HepG2 (cell line): ENCODE results near the gene GPR33. TPM values are rescaled to one million over a fixed set of nuclear protein-coding genes. Genes with fewer than 3 reads are reported as not detected.

Experiments used
- CREB1 ChIP-seq, 2 experiments: fragments of 450-650 bp in 1 of 2; IDR thresholded peaks; 2 replicates each; pipeline ENCODE4 v1.6.1; 2016 to 2017; ENCODE audit warnings: control low read depth in 1 of 2, mild to moderate bottlenecking in 1 of 2, missing compliant biosample characterization in 1 of 2, missing genetic modification characterization in 1 of 2
- ELF4 ChIP-seq: sonication (generic); formaldehyde crosslinking; IDR thresholded peaks from 2 replicates; pipeline ENCODE4 v1.5.0; 2020; ENCODE audit warnings: missing genetic modification reagents, mild to moderate bottlenecking, moderate library complexity, borderline replicate concordance
- FOXK1 ChIP-seq: sonication (generic); formaldehyde crosslinking; IDR thresholded peaks from 2 replicates; pipeline ENCODE4 v1.4.0; 2020; ENCODE audit warnings: low read depth, missing genetic modification reagents, borderline replicate concordance
- HES4 ChIP-seq: sonication (generic); formaldehyde crosslinking; IDR thresholded peaks from 2 replicates; pipeline ENCODE4 v1.9.0; 2021; ENCODE audit warnings: mild to moderate bottlenecking, missing genetic modification reagents, borderline replicate concordance
- KLF15 ChIP-seq: sonication (generic); formaldehyde crosslinking; IDR thresholded peaks from 2 replicates; pipeline ENCODE4 v1.8.1; 2023; ENCODE audit warnings: borderline replicate concordance, mild to moderate bottlenecking, inconsistent platforms, missing genetic modification reagents, mixed read lengths
- MTA3 ChIP-seq: sonication (generic); formaldehyde crosslinking; IDR thresholded peaks from 2 replicates; pipeline ENCODE4 v1.4.0; 2020; ENCODE audit warnings: missing genetic modification reagents
- NKX3-1 ChIP-seq: sonication (generic); formaldehyde crosslinking; IDR thresholded peaks from 2 replicates; pipeline ENCODE4 v1.5.0; 2020; ENCODE audit warnings: missing genetic modification reagents
- REL ChIP-seq: sonication (generic); formaldehyde crosslinking; conservative IDR thresholded peaks from 2 replicates; pipeline ENCODE4 v1.8.0; 2022; ENCODE audit warnings: mild to moderate bottlenecking, missing genetic modification reagents, moderate library complexity
- SIX1 ChIP-seq: sonication (generic); formaldehyde crosslinking; IDR thresholded peaks from 2 replicates; pipeline ENCODE4 v1.4.0; 2020; ENCODE audit warnings: missing genetic modification reagents, borderline replicate concordance
- SMAD1 ChIP-seq: sonication (generic); formaldehyde crosslinking; IDR thresholded peaks from 2 replicates; pipeline ENCODE4 v1.4.0; 2020; ENCODE audit warnings: missing genetic modification reagents, low read depth, mild to moderate bottlenecking, borderline replicate concordance
- STAT5B ChIP-seq: sonication (generic); formaldehyde crosslinking; IDR thresholded peaks from 2 replicates; pipeline ENCODE4 v1.4.0; 2020; ENCODE audit warnings: missing genetic modification reagents
- TOE1 ChIP-seq: sonication (generic); formaldehyde crosslinking; IDR thresholded peaks from 2 replicates; pipeline ENCODE4 v1.4.0; 2020; ENCODE audit warnings: mild to moderate bottlenecking, missing genetic modification reagents
- YY1 ChIP-seq: IDR thresholded peaks from 2 replicates; pipeline ENCODE4 v1.6.1; 2011; ENCODE audit warnings: low read length, low read depth, moderate library complexity, mild to moderate bottlenecking; ENCODE audit not compliant: insufficient read depth, insufficient replicate concordance
- ZNF235 ChIP-seq: sonication (generic); formaldehyde crosslinking; IDR thresholded peaks from 2 replicates; pipeline ENCODE4 v1.8.1; 2023; ENCODE audit warnings: mild to moderate bottlenecking, missing genetic modification reagents, borderline replicate concordance
- ZNF354B ChIP-seq: sonication (generic); formaldehyde crosslinking; IDR thresholded peaks from 2 replicates; pipeline ENCODE4 v1.8.0; 2022; ENCODE audit warnings: mild to moderate bottlenecking, missing genetic modification reagents
- ZNF572 ChIP-seq: sonication (generic); formaldehyde crosslinking; IDR thresholded peaks from 2 replicates; pipeline ENCODE4 v1.5.1; 2020; ENCODE audit warnings: mild to moderate bottlenecking, missing genetic modification reagents
- ZNF75D ChIP-seq: sonication (generic); formaldehyde crosslinking; IDR thresholded peaks from 2 replicates; pipeline ENCODE4 v1.8.1; 2023; ENCODE audit warnings: missing genetic modification reagents, mild to moderate bottlenecking, borderline replicate concordance
- polyA plus RNA-seq, 8 experiments: library from polyadenylated mRNA; depleted of rRNA in 3 of 8; stranded (reverse) in 7 of 8; unstranded in 1 of 8; fragments of >200 nt; fragmentation: Illumina TruSeq in 4 of 8; extraction: Trizol in 4 of 8; gene quantifications; 2 replicates each; pipeline versions ENCODE4 v1.2.1 to v1.2.3, GENCODE V29; 2011 to 2016; ENCODE audit warnings: low read depth in 4 of 8, missing spikeins in 1 of 8, mixed read lengths in 1 of 8; ENCODE audit not compliant: insufficient read depth in 1 of 8
- total RNA-seq, 5 experiments: library from RNA; depleted of rRNA; stranded (reverse); fragments of >200 nt; fragmentation: Illumina TruSeq; extraction: Trizol; gene quantifications; 2 replicates each; pipeline ENCODE4 v1.2.3, GENCODE V29; 2016; ENCODE audit warnings: low read depth in 1 of 5
- TF ChIP-seq, protein P1 (sequence below): IDR thresholded peaks from 2 replicates; pipeline ENCODE4 v1.6.1; 2016; ENCODE audit warnings: mild to moderate bottlenecking
- TF ChIP-seq, protein P2 (sequence below): sonication (generic); formaldehyde crosslinking; IDR thresholded peaks from 2 replicates; pipeline ENCODE4 v1.5.0; 2020; ENCODE audit warnings: mild to moderate bottlenecking, missing genetic modification reagents
- TF ChIP-seq, protein P3 (sequence below): sonication (generic); formaldehyde crosslinking; IDR thresholded peaks from 2 replicates; pipeline ENCODE4 v1.5.0; 2020; ENCODE audit warnings: missing genetic modification reagents, mild to moderate bottlenecking, borderline replicate concordance

GPR33 gene
- total and polyA plus RNA-seq, 2 of the 13 experiments (the other 11 are each of a cell fraction or from before 2014, with no cell fraction given) = not detected

DNA sequence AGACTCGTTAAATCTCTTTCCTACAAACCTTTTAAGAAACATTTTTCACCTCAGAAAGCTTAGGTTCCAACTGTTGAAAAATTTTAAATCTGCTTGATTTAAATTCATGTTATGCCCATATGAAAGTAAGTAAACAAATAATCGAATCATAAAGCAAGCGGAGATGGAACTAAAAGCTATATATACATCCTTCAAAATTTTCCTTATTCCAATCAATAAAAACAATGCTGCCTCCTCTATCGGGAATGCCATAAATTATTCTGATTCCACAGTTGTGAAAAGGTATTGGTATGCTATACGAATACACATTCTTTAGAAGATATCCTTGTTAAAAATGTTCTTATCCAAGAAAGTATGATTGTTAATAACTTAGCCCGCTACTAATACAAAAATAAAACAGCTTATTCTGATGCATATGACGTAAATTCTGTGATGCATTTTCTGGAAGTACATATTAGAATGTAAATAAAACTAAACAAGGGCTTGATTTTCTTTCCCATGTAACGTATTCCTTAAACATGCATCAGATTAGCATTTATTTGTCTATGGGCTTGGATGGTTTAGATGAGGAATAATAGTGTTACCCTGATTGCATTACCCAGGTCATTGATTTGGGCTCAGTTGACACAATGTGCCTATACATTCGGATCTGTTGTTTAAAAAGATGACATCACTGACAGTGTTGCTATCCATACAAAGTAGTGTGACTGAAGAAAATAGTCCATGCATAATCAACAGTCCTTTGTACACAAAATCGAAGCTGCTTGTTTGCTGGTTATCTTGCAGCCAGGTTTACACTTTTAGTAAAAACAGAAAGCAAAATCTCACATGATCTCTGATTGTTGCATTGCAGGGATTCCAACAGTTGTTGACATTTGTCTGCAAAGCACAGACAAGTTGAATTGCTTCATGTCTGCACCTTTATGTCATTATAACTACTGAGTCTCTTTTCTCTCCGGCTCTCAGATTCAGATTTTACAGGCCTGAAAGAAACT, 29.9 kb downstream of the GPR33 start (continued):
- TF ChIP-seq, protein P1, sequence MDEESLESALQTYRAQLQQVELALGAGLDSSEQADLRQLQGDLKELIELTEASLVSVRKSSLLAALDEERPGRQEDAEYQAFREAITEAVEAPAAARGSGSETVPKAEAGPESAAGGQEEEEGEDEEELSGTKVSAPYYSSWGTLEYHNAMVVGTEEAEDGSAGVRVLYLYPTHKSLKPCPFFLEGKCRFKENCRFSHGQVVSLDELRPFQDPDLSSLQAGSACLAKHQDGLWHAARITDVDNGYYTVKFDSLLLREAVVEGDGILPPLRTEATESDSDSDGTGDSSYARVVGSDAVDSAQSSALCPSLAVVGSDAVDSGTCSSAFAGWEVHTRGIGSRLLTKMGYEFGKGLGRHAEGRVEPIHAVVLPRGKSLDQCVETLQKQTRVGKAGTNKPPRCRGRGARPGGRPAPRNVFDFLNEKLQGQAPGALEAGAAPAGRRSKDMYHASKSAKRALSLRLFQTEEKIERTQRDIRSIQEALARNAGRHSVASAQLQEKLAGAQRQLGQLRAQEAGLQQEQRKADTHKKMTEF (CRISPR knock-in tag) = peak; percentile 92
- TF ChIP-seq ZNF572 (CRISPR knock-in tag) (no peak), YY1 (no peak), ZNF235 (CRISPR knock-in tag) (no peak), ZNF75D (CRISPR knock-in tag) (no peak), KLF15 (no peak), STAT5B (CRISPR knock-in tag) (no peak; the same call in 1 of the 2 replicates), TOE1 (CRISPR knock-in tag) (no peak), REL (CRISPR knock-in tag) (no peak; the same call in 1 of the 2 replicates), MTA3 (CRISPR knock-in tag) (no peak), ELF4 (CRISPR knock-in tag) (peak; percentile 66; the same call in 1 of the 2 replicates), HES4 (CRISPR knock-in tag) (no peak), SMAD1 (no peak), FOXK1 (peak; percentile 89), ZNF354B (CRISPR knock-in tag) (peak; percentile 89; the same call in 1 of the 2 replicates), NKX3-1 (CRISPR knock-in tag) (peak; percentile 90), SIX1 (no peak), CREB1 (IDR thresholded peaks at IDR 0.05) (peak; percentile 89), CREB1 (CRISPR knock-in tag; IDR thresholded peaks at IDR 0.05) (peak; percentile 70; the same call in 1 of the 2 replicates)
- TF ChIP-seq, protein P2, sequence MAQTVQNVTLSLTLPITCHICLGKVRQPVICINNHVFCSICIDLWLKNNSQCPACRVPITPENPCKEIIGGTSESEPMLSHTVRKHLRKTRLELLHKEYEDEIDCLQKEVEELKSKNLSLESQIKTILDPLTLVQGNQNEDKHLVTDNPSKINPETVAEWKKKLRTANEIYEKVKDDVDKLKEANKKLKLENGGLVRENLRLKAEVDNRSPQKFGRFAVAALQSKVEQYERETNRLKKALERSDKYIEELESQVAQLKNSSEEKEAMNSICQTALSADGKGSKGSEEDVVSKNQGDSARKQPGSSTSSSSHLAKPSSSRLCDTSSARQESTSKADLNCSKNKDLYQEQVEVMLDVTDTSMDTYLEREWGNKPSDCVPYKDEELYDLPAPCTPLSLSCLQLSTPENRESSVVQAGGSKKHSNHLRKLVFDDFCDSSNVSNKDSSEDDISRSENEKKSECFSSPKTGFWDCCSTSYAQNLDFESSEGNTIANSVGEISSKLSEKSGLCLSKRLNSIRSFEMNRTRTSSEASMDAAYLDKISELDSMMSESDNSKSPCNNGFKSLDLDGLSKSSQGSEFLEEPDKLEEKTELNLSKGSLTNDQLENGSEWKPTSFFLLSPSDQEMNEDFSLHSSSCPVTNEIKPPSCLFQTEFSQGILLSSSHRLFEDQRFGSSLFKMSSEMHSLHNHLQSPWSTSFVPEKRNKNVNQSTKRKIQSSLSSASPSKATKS (CRISPR knock-in tag) = no peak
- TF ChIP-seq, protein P3, sequence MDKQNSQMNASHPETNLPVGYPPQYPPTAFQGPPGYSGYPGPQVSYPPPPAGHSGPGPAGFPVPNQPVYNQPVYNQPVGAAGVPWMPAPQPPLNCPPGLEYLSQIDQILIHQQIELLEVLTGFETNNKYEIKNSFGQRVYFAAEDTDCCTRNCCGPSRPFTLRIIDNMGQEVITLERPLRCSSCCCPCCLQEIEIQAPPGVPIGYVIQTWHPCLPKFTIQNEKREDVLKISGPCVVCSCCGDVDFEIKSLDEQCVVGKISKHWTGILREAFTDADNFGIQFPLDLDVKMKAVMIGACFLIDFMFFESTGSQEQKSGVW = no peak
